ENCODE measurements around the gene AGBL1.

The AGBL1 gene

GRCh38 chr15:86541540-86541939 lies 461.9 kb downstream of the AGBL1 start:
- no peak for DNase-seq

- DNase-seq, result no peak
These were observed 470.4 kb downstream of the AGBL1 start for GRCh38 chr15:86550075-86550474.

GRCh38 chr15:86553108-86553507 lies 473.4 kb downstream of the AGBL1 start:
- DNase-seq, result no peak

- DNase-seq, result no peak
These were observed 475.4 kb downstream of the AGBL1 start for GRCh38 chr15:86555098-86555497.

- no peak for DNase-seq
These were observed 476.3 kb downstream of the AGBL1 start for GRCh38 chr15:86555939-86556338.

- DNase-seq, result no peak
These were observed 476.8 kb downstream of the AGBL1 start for GRCh38 chr15:86556396-86557017.

GRCh38 chr15:86557018-86557550 lies 477.4 kb downstream of the AGBL1 start:
- no peak for DNase-seq

GRCh38 chr15:86558252-86558651 lies 478.6 kb downstream of the AGBL1 start:
- no peak for DNase-seq

GRCh38 chr15:86558686-86559085 lies 479.0 kb downstream of the AGBL1 start:
- no peak for DNase-seq

- DNase-seq, result no peak
These were observed 488.7 kb downstream of the AGBL1 start for GRCh38 chr15:86568378-86568777.

- no peak for DNase-seq
These were observed 491.1 kb downstream of the AGBL1 start for GRCh38 chr15:86570738-86571137.

- DNase-seq, result no peak
These were observed 492.2 kb downstream of the AGBL1 start for GRCh38 chr15:86571873-86572272.

GRCh38 chr15:86572368-86572841 lies 492.7 kb downstream of the AGBL1 start:
- no peak for DNase-seq

- DNase-seq, result no peak
These were observed 493.8 kb downstream of the AGBL1 start for GRCh38 chr15:86573476-86573875.

- DNase-seq, result no peak
These were observed 508.7 kb downstream of the AGBL1 start for GRCh38 chr15:86588413-86588812.

- DNase-seq, result no peak
These were observed 510.8 kb downstream of the AGBL1 start for GRCh38 chr15:86590461-86590860.

GRCh38 chr15:86591158-86591557 lies 511.5 kb downstream of the AGBL1 start:
- DNase-seq, result no peak

GRCh38 chr15:86591994-86592735 lies 512.5 kb downstream of the AGBL1 start:
- no peak for DNase-seq

GRCh38 chr15:86595741-86596140 lies 516.1 kb downstream of the AGBL1 start:
- DNase-seq, result no peak

GRCh38 chr15:86603466-86603865 lies 523.8 kb downstream of the AGBL1 start:
- DNase-seq, result no peak

- DNase-seq, result no peak
These were observed 529.0 kb downstream of the AGBL1 start for GRCh38 chr15:86608461-86609205.

- no peak for DNase-seq
These were observed 529.6 kb downstream of the AGBL1 start for GRCh38 chr15:86609275-86609674.

- no peak for DNase-seq
These were observed 530.4 kb downstream of the AGBL1 start for GRCh38 chr15:86610038-86610437.
